GM12891 (cell line): Measurements from ENCODE around the gene SMPD3.

Source experiments
- PAX5 ChIP-seq: IDR thresholded peaks from 2 replicates; pipeline ENCODE4 v1.6.1; 2011; ENCODE audit warnings: low read length, moderate library complexity, mild to moderate bottlenecking; ENCODE audit not compliant: insufficient read depth, severe bottlenecking
- POLR2A ChIP-seq: IDR thresholded peaks from 2 replicates; pipeline ENCODE4 v1.6.1; 2011; ENCODE audit warnings: low read depth, low read length, control low read depth
- POLR2AphosphoS5 ChIP-seq: IDR thresholded peaks from 2 replicates; pipeline ENCODE4 v1.6.1; 2011; ENCODE audit warnings: low read depth, low read length, control low read depth
- POU2F2 ChIP-seq: IDR thresholded peaks from 2 replicates; pipeline ENCODE4 v1.6.1; 2011; ENCODE audit warnings: low read depth, mild to moderate bottlenecking, control low read depth, low read length, moderate library complexity
- SPI1 ChIP-seq: IDR thresholded peaks from 2 replicates; pipeline ENCODE4 v1.6.1; 2011; ENCODE audit warnings: low read depth, low read length, control low read depth
- TAF1 ChIP-seq: IDR thresholded peaks from 2 replicates; pipeline ENCODE4 v1.6.1; 2011; ENCODE audit warnings: low read depth, low read length, control low read depth

GRCh38 chr16:68412061-68412460 is 36.2 kb downstream of the SMPD3 start:
- TF ChIP-seq POLR2AphosphoS5 (no peak), POLR2A (no peak), TAF1 (no peak), SPI1 (no peak), PAX5 (no peak), POU2F2 (no peak)
